Stimulated activated CD4-positive, alpha-beta T cell treated with anti-CD3 and anti-CD28 coated beads, Interleukin-2, amount 100 ng/mL, for 24 hours (primary cell): Measurements from ENCODE around the gene VEGFB.

Experiments used
- DNase-seq, 2 donors: peaks; one replicate each; pipeline ENCODE4 v3.0.0-alpha.2; 2020

Gene VEGFB

GRCh38 chr11:64263021-64263946 lies 28.9 kb downstream of the VEGFB start:
- DNase-seq: no peak

GRCh38 chr11:64263947-64264317 lies 29.5 kb downstream of the VEGFB start:
- no peak for DNase-seq

GRCh38 chr11:64264371-64264852 lies 30.0 kb downstream of the VEGFB start:
- DNase-seq: no peak

- DNase-seq: no peak
Observed at GRCh38 chr11:64265176-64266160, 31.1 kb downstream of the VEGFB start.

- DNase-seq: no peak
Observed at GRCh38 chr11:64266339-64266738, 32.0 kb downstream of the VEGFB start.

GRCh38 chr11:64267207-64267945 lies 33.0 kb downstream of the VEGFB start:
- DNase-seq: no peak

GRCh38 chr11:64268025-64268892 lies 33.9 kb downstream of the VEGFB start:
- no peak for DNase-seq

- DNase-seq: peak; percentile 45 to 65
Observed at GRCh38 chr11:64268893-64269539, 34.6 kb downstream of the VEGFB start.

- peak; percentile 99 for DNase-seq
Observed at GRCh38 chr11:64269540-64270220, 35.3 kb downstream of the VEGFB start.

GRCh38 chr11:64275031-64275800 lies 40.8 kb downstream of the VEGFB start:
- DNase-seq: no peak

GRCh38 chr11:64275841-64276240 lies 41.5 kb downstream of the VEGFB start:
- no peak for DNase-seq

GRCh38 chr11:64276653-64277431 lies 42.5 kb downstream of the VEGFB start:
- no peak for DNase-seq

- DNase-seq: no peak
Observed at GRCh38 chr11:64278576-64279190, 44.3 kb downstream of the VEGFB start.

- DNase-seq: no peak
Observed at GRCh38 chr11:64281957-64282770, 47.8 kb downstream of the VEGFB start.

- DNase-seq: no peak
Observed at GRCh38 chr11:64283092-64283491, 48.7 kb downstream of the VEGFB start.

GRCh38 chr11:64284048-64284961 lies 49.9 kb downstream of the VEGFB start, which contains the start of gene BAD:
Gene BAD (minus strand): TSS chr11:64284665. CDS start chr11:64284368, 297 bp downstream.
- peak; percentile 94 to 95 for DNase-seq
